DND-41 (cell line): ENCODE results near the gene HMCN2.

Experiments used
- ATAC-seq: fragments of 200-7000 bp; cut with Tn5 transposase; 3 replicates; pipeline ENCODE4 v1.9.1; 2021; ENCODE audit warnings: low read depth; ENCODE audit not compliant: insufficient read depth
- DNase-seq: peaks from one replicate; pipeline ENCODE4 v3.0.0-alpha.2; 2020
- H2AFZ ChIP-seq: 2 replicates; pipeline ENCODE4 v1.6.0; 2012; ENCODE audit warnings: low read depth, low read length
- H3K27ac ChIP-seq: 2 replicates; pipeline ENCODE4 v1.5.1; 2012; ENCODE audit warnings: low read length, inconsistent platforms
- H3K27me3 ChIP-seq: fragments of 200-600 bp; sonication (generic); 2 replicates; pipeline ENCODE4 v1.6.0; 2012; ENCODE audit warnings: low read length, mild to moderate bottlenecking, inconsistent platforms; ENCODE audit not compliant: insufficient read depth, poor library complexity
- H3K36me3 ChIP-seq: 2 replicates; pipeline ENCODE4 v1.5.1; 2012; ENCODE audit warnings: low read length, inconsistent platforms; ENCODE audit not compliant: insufficient read depth
- H3K4me1 ChIP-seq: 2 replicates; pipeline ENCODE4 v1.5.1; 2012; ENCODE audit warnings: mild to moderate bottlenecking, low read length; ENCODE audit not compliant: insufficient read depth
- H3K4me2 ChIP-seq: 2 replicates; pipeline ENCODE4 v1.6.0; 2012; ENCODE audit warnings: mild to moderate bottlenecking, moderate library complexity, low read length, inconsistent platforms; ENCODE audit not compliant: insufficient read depth
- H3K4me3 ChIP-seq, 2 experiments: fragments of 200-600 bp in 1 of 2; shearing (Covaris generic) in 1 of 2; 2 replicates each; pipeline ENCODE4 v1.5.1; 2012 to 2016; ENCODE audit warnings: inconsistent platforms in 2 of 2, low read length in 2 of 2, mild to moderate bottlenecking in 2 of 2, low read depth in 1 of 2, moderate library complexity in 1 of 2
- H3K79me2 ChIP-seq: 2 replicates; pipeline ENCODE4 v1.6.0; 2012; ENCODE audit warnings: low read length, inconsistent platforms; ENCODE audit not compliant: insufficient read depth
- H3K9ac ChIP-seq: 2 replicates; pipeline ENCODE4 v1.6.0; 2012; ENCODE audit warnings: low read depth, mild to moderate bottlenecking, inconsistent platforms, low read length, moderate library complexity
- H3K9me3 ChIP-seq: 2 replicates; pipeline ENCODE4 v1.5.1; 2012; ENCODE audit warnings: low read length, moderate library complexity, mild to moderate bottlenecking, inconsistent platforms; ENCODE audit not compliant: insufficient read depth, severe bottlenecking
- H4K20me1 ChIP-seq: 2 replicates; pipeline ENCODE4 v1.6.0; 2012; ENCODE audit warnings: low read length; ENCODE audit not compliant: insufficient read depth
- EZH2 ChIP-seq: IDR thresholded peaks from 3 replicates; pipeline ENCODE4 v1.6.1; 2012; ENCODE audit warnings: borderline replicate concordance, low read depth, mild to moderate bottlenecking, moderate library complexity, low read length, inconsistent platforms; ENCODE audit not compliant: severe bottlenecking
- TF ChIP-seq, protein P1 (sequence below): IDR thresholded peaks from 2 replicates; pipeline ENCODE4 v1.5.1; 2012; ENCODE audit warnings: borderline replicate concordance, low read length, moderate library complexity, mild to moderate bottlenecking; ENCODE audit not compliant: poor library complexity, severe bottlenecking; ENCODE audit errors: extremely low read depth

The HMCN2 gene

DNA sequence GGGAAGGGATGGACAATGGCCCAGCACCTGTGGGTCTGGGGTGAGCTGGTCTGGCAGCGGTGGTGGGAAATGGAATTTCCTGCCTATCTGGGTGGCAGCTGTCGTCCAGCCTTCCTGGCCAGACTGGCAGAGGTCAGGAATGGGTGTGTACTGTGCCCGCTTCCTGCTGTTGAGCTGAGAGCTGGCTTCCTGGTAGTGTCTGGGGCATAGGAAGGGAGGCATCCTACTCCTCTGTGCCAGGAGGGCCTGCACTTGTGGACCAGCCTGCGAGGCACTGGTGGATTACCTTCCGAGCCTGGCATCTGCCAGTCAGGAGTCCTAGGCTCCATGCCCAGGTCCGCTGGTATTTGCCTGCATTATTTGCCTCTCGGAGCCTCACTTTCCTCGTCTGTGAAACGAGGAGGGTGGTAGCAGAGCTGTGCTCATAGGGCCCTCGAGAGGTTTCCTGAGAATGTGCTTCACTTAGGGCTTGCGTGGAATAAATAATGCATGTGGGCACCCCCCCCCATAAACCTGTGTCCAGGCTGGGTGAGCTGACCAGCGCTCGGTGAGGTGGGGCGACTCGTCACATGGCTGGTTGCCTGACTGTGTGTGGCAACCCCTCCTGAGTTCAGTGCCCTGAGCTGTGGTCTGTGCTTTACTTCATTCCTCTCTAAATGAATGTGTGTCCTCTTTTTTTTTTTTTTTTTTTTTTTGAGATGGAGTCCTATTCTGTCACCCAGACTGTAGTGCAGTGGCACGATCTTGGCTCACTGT, 47.7 kb downstream of the HMCN2 start:
- Histone ChIP-seq H2AFZ (no peak overlapping the region), H3K27ac (no peak overlapping the region), H3K27me3 (no peaks in the 10 kb centered on the region), H3K9me3 (no peaks in the 10 kb centered on the region), H4K20me1 (0 out of 2 replicates have a peak, but pooled peaks cover 4% of the 10 kb centered on the region), H3K4me1 (no peaks in the 10 kb centered on the region), H3K9ac (no peak overlapping the region), H3K36me3 (no peaks in the 10 kb centered on the region), H3K4me3 (no peak overlapping the region), H3K4me2 (no peak overlapping the region), H3K79me2 (no peaks in the 10 kb centered on the region)
- ATAC-seq (no peak), DNase-seq (no peak)
- no peak for TF ChIP-seq EZH2
- TF ChIP-seq, protein P1, sequence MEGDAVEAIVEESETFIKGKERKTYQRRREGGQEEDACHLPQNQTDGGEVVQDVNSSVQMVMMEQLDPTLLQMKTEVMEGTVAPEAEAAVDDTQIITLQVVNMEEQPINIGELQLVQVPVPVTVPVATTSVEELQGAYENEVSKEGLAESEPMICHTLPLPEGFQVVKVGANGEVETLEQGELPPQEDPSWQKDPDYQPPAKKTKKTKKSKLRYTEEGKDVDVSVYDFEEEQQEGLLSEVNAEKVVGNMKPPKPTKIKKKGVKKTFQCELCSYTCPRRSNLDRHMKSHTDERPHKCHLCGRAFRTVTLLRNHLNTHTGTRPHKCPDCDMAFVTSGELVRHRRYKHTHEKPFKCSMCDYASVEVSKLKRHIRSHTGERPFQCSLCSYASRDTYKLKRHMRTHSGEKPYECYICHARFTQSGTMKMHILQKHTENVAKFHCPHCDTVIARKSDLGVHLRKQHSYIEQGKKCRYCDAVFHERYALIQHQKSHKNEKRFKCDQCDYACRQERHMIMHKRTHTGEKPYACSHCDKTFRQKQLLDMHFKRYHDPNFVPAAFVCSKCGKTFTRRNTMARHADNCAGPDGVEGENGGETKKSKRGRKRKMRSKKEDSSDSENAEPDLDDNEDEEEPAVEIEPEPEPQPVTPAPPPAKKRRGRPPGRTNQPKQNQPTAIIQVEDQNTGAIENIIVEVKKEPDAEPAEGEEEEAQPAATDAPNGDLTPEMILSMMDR: no peak

DNA sequence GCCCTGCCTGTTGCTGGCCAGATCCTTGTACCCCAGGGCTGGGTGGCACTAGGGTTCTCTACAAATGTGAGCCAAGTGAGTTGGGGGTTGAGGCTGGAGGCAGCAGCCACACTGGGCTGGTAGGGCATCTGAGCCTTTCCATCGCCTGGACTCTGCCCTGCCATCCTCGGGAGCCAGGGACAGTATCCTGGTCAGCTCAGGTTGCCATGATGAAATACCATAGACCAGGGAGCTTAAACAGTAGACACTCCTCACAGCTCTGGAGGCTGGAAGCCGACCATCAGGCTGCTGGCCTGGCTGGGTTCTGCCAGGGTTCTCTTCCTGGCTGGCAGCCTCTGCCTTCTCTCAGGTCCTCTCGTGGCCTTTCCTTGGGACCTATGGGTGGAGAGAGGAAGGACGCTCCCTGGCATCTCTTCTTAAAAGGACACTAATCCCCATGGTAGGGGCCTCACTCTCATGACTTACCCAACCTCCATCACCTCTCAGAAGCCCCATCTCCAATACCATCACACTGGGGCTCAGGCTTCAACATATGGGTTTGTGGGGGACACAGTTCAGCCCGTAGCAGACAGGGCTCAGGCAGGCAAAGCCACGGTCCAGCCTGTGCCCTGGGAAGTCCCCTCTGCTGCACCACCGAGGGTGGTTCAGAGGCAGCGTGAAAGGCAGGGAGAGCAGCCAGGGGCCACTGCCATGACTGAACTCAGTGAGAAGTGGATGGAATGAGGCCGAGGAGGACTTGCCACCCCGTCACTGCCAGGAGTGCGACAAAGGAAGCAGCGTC, 50.1 kb downstream of the HMCN2 start:
- H3K4me1 ChIP-seq: no peaks in the 10 kb centered on the region
- no peak for ATAC-seq
- no peaks in the 10 kb centered on the region for H3K79me2 ChIP-seq
- H3K4me3 ChIP-seq: no peak overlapping the region
- H3K9ac ChIP-seq: no peak overlapping the region
- H3K9me3 ChIP-seq: no peaks in the 10 kb centered on the region
- no peak overlapping the region for H2AFZ ChIP-seq
- DNase-seq: no peak
- no peak overlapping the region for H3K4me2 ChIP-seq
- no peaks in the 10 kb centered on the region for H3K36me3 ChIP-seq
- H3K27ac ChIP-seq: no peak overlapping the region
- no peaks in the 10 kb centered on the region for H3K27me3 ChIP-seq
- no peak for TF ChIP-seq EZH2
- TF ChIP-seq, protein P1: no peak
- H4K20me1 ChIP-seq: 0 out of 2 replicates have a peak, but pooled peaks cover 4% of the 10 kb centered on the region

DNA sequence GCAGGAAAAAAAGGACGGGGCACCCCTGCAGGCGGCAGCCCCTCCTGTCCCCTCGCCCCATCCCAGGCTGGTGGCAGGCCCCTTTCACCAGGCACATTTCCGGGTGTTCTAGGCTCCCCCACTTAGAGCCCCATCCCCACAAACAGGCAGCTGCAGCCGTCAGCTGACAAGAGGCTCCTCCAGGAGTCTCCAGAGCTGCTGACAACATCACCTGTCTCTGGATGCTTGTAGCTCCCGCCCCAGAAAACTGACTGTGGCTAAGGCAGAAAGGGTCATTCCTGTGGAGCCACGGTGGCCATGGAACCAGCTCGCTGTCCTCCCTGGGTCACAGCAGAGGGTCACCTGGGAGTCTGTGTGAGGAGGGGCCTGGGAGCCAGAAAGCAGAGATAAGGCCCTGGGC, 50.9 kb downstream of the HMCN2 start:
- no peak overlapping the region for H3K27ac ChIP-seq
- no peak overlapping the region for H3K4me2 ChIP-seq
- H3K4me3 ChIP-seq: no peak overlapping the region
- no peak overlapping the region for H3K9ac ChIP-seq
- no peak for ATAC-seq
- DNase-seq: no peak
- H4K20me1 ChIP-seq: 0 out of 2 replicates have a peak, but pooled peaks cover 4% of the 10 kb centered on the region
- no peak for TF ChIP-seq EZH2
- TF ChIP-seq, protein P1: no peak
- no peak overlapping the region for H2AFZ ChIP-seq
- no peaks in the 10 kb centered on the region for H3K36me3 ChIP-seq
- no peaks in the 10 kb centered on the region for H3K4me1 ChIP-seq
- no peaks in the 10 kb centered on the region for H3K79me2 ChIP-seq
- no peaks in the 10 kb centered on the region for H3K9me3 ChIP-seq
- H3K27me3 ChIP-seq: no peaks in the 10 kb centered on the region
